Left ventricle myocardium inferior (tissue), 1 donor: Measurements from ENCODE around the gene UNC119. TPM values are rescaled to one million over a fixed set of nuclear protein-coding genes. Genes with fewer than 3 reads are reported as not detected.

Source experiments
- DNase-seq: peaks from one replicate; pipeline ENCODE4 v3.0.0-alpha.2; 2020
- H3K27ac ChIP-seq: fragments of 200-600 bp; replicated peaks from 2 replicates; pipeline ENCODE4 v1.8.0; 2021
- H3K27me3 ChIP-seq: fragments of 200-600 bp; 2 replicates; pipeline ENCODE4 v1.8.0; 2021; ENCODE audit warnings: low read depth
- H3K36me3 ChIP-seq: fragments of 200-600 bp; 2 replicates; pipeline ENCODE4 v1.8.0; 2021
- H3K4me1 ChIP-seq: fragments of 200-600 bp; 2 replicates; pipeline ENCODE4 v1.8.0; 2021
- H3K4me3 ChIP-seq: fragments of 200-600 bp; 2 replicates; pipeline ENCODE4 v1.8.0; 2021; ENCODE audit warnings: mild to moderate bottlenecking, moderate library complexity
- H3K9me3 ChIP-seq: fragments of 200-600 bp; replicated peaks from 2 replicates; pipeline ENCODE4 v1.8.0; 2021
- CTCF ChIP-seq: fragments of 200-600 bp; IDR thresholded peaks from 2 replicates; pipeline ENCODE4 v1.8.0; 2021; ENCODE audit warnings: antibody characterized with exemption, mild to moderate bottlenecking, borderline replicate concordance
- intact Hi-C: fragments of 100-400 bp; cut with micrococcal nuclease; formaldehyde crosslinking; loops from one replicate; pipeline ENCODE4 v1.11.0; 2022
- long read RNA-seq: library from polyadenylated mRNA; unstranded; transcript quantifications from one replicate; pipeline ENCODE4 v2.0.0, GENCODE V29; 2021
- total RNA-seq: library from RNA; stranded (reverse); fragmentation: NEBNext Ultra II Directional; extraction: Animal tissue kit (Norgen Biotek cat#: 25700); gene quantifications from one replicate; pipeline ENCODE4 v1.2.1, GENCODE V29; 2021
- donor health status: DM: no; HTN: yes; CAD: no; lungs with severe emphysema.

Gene UNC119
- 22.5 TPM for total RNA-seq
- long read RNA-seq, full-length matches to known transcripts, result 48 of 54 reads
- long read RNA-seq, partial matches to known transcripts, result 1 of 54 reads
- long read RNA-seq, other reads (novel, unspliced or antisense), result 5 of 54 reads

GRCh38 chr17:28552176-28552999 is at the start of gene UNC119:
UNC119 (minus strand) TSS chr17:28552624; CDS start chr17:28552557, 67 bp downstream.
- H3K36me3 ChIP-seq, result peaks cover 39% of the 10 kb centered on the region
- no peak for TF ChIP-seq CTCF
- peaks cover 53% of the 10 kb centered on the region for H3K4me1 ChIP-seq
- intact Hi-C loops, result no loop called here
- DNase-seq, result peak; percentile 85
- peak within 1 kb of the TSS; percentile 96 for H3K4me3 ChIP-seq
- no peaks in the 10 kb centered on the region for H3K27me3 ChIP-seq
- H3K27ac ChIP-seq, result peak within 1 kb of the TSS; percentile 81
- H3K9me3 ChIP-seq, result no peaks in the 10 kb centered on the region

GRCh38 chr17:28599311-28600184 is 47.1 kb upstream of the UNC119 start:
- Histone ChIP-seq H3K4me1 (peaks cover 19% of the 10 kb centered on the region), H3K4me3 (peak overlapping the region; percentile 77), H3K27me3 (no peaks in the 10 kb centered on the region), H3K36me3 (no peaks in the 10 kb centered on the region), H3K27ac (peak overlapping the region; percentile 88), H3K9me3 (no peaks in the 10 kb centered on the region)
- peak; percentile 52 for DNase-seq
- no peak for TF ChIP-seq CTCF
- intact Hi-C loops, result no loop called here

- Histone ChIP-seq H3K36me3 (no peaks in the 10 kb centered on the region), H3K4me3 (peak within 1 kb of the TSS; percentile 77), H3K9me3 (no peaks in the 10 kb centered on the region), H3K27me3 (no peaks in the 10 kb centered on the region), H3K27ac (peak within 1 kb of the TSS; percentile 88), H3K4me1 (peaks cover 19% of the 10 kb centered on the region)
- intact Hi-C loops, result no loop called here
- DNase-seq, result peak; percentile 93
- no peak for TF ChIP-seq CTCF
Observed at GRCh38 chr17:28598799-28599310, 46.4 kb upstream of the UNC119 start, which contains the start of gene SPAG5. SPAG5 (minus strand) TSS chr17:28599025; CDS start chr17:28598946, 79 bp downstream.

- no peak for DNase-seq
- Histone ChIP-seq H3K27ac (peak overlapping the region; percentile 88), H3K27me3 (no peaks in the 10 kb centered on the region), H3K9me3 (no peaks in the 10 kb centered on the region), H3K4me3 (peak overlapping the region; percentile 77), H3K36me3 (no peaks in the 10 kb centered on the region), H3K4me1 (peaks cover 19% of the 10 kb centered on the region)
- no peak for TF ChIP-seq CTCF
- intact Hi-C loops, result no loop called here
Observed at GRCh38 chr17:28598389-28598788, 46.0 kb upstream of the UNC119 start.
